GM21367 (cell line): ENCODE measurements around the gene REV1.
"Not testable (repeated sequence)": the region's sequence is repeated elsewhere in the genome, so short reads cannot be mapped to it uniquely, and the experiment has no call there.

Experiments used
- ATAC-seq: cut with Tn5 transposase; IDR thresholded peaks from one replicate; pipeline ENCODE4 v1.9.1; 2021; ENCODE audit not compliant: unreplicated experiment

REV1 gene

DNA sequence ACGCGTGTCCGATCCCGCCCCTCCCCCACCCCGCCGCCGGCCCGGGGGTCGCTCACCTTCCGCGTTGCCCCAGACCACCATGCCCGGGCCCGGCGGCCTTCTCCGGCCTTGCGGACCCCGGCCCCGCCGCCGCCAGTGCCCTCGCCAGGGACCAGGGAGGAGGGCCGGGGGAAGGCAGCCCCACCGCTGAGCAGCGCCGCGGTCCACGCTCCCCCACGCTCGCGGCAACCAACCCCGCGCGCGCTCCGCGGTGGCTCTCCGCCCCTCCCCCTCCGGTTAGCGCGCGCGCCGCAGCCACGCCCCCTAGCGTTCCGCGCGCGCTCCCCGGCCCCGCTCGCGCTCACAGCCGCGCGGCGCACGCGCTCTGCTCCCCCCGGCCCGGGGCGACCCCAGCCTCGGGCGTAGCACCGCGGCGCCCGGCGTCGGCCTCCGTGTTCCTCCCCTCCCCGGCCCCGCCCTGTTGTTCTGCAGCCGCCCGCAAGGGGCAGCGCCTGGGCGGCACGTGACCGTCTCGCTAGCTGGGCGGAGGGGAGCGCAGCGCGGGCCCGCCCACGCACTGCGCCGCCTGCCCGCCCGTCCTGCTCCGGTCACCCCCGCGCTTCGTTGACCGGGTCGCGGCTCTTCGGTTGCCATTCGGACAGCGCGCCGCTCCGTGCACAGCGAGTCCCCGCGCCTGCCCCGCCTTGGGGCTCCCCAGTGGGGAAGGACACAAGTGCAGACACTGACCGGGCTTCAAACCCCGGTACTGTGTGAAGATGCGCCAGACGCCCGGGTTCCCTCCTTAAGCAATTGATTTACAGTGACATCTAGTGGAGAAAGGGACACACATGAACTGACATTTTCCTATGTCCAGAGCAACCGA lies at the start of gene REV1:
Gene REV1, minus strand, starts transcription at position 257 of the 862 bp plus-strand sequence. CDS start 25,042 bp downstream, outside the sequence.
- peak; percentile 74 for ATAC-seq

DNA sequence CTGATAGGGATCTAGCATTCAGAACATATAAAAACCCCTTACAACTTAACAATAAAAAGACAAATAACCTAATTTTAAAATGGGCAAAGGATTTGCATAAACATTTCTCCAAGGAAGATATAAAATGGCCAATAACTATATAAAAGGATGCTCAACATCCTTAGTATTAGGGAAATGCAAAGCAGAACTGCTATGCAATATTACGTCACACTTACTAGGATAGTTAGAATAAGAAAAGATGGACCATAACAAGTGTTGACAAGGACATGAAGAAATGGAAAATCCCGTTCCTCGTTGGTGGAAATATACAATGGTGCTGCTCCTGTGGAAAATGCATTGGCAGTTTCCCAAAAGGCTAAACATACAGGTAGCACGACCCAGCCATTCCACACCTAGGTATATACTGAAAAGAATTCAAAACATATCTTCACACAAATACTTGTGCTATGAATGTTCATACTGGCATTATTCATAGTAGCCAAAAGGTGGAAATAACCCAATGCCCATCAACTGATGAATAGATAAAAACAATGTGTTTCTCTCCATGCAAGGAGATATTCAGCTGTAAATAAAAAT lies 48.2 kb upstream of the REV1 start:
- ATAC-seq: no peak

DNA sequence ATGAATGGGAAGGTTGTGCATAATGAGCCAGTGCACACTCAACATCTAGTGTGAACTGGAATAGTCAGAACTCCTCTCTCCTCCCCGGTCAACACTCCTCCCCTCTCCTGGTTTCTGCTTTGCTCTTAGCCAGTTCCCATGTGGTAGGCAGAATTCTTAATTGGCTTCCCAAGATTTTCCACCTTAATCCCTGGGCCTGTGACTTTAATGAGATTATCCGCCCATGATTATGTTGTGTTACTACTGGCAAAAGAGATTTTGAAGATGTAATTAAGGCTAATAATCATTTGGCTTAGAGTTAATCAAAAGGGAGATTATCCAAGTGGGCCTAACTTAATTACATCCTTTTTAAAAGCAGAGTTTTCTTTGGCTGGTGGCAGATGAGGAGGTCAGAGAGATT lies 34.2 kb upstream of the REV1 start:
- ATAC-seq: no peak

DNA sequence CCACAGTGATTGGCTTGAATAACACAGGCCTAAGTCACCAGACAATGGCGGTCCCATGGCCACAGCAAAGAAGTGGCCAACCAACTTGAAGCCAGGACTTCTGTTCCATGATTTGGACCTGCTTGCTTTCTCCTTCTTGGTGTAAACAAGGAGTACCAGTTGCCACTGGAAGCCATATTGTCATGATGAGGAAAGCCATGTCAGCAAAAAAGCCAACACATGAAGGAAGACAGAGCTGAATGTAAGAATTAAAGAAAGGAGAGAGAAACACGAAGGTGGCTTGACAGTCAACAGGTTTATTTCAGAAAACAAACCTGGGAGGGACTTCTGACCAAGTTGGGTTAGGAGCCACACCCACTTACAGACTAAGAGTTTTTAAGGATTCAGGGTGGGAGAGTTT lies 32.3 kb upstream of the REV1 start:
- ATAC-seq: no peak

DNA sequence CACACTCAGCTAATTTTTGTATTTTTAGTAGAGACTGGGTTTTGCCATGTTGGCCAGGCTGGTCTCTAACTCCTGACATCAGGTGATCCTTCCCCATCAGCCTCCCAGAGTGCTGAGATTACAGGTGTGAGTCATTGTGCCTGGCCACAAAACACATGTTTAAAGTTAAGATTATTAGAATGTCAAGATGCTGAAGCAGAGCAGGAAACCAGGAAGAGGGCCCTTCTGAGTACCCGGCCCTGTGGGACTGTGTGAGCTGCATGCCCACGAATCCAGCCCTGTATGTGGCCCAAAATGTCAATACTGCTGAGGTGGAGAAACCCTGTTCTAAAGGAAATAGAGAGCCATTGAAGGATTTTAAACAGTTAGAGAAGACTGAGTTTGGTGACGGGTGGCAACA lies 31.0 kb upstream of the REV1 start:
- no peak for ATAC-seq

DNA sequence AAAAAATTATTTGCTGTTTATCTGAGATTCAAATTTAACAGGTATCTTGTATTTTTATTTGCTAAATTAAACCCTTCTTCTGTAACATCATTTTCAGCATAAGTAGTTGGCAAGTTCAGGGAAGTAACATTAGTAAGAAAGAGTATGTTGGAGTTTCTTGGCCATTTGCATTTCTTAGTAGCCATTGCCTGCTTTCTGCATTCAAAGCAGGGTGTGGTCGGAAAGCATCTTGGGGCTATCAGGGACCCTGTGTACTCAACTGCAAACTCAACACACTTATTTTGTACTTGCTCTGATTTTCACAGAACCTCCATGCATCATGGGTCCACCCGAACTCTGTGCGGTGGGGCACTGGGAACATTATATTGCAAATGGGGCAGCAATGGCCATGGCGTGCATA lies 30.4 kb upstream of the REV1 start:
- ATAC-seq: no peak

DNA sequence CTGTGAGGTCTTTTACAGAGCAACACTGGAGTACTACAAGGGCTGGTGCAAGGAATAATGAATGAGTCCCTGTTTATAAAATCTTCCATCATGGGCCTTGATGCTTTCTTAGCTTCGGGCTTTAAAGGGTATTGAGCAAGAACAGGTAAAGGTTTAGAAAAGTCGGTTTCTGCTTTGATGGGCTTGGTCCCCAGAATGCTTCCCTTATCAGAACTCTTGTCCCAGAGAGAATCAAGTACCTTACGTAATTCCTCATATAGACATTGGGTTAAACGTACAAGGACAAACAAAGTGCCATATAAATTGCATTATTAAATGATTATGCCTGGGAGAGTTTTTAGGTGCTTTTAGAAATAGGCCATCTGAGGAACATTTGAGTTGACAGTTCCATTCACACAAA lies 24.5 kb upstream of the REV1 start:
- ATAC-seq: no peak

DNA sequence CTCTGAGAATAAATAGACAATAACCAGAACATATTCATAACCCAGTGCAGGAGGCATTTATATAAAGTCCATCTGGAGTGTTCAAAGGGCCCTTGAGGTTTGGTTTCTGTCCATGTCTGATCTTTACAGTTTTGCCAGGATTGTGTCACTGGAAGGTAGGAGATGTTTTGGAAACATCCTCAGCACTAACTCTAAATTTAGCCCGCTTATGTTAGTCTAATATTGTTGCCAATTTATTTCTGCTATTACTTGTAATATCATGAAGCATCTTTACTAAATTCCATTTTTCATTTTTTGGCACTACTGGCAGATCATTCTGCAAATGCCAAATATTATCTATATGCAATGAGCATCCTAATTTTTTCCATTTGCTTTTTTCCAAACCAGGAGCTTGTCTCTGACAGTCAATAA lies 22.4 kb upstream of the REV1 start:
- ATAC-seq: no peak

DNA sequence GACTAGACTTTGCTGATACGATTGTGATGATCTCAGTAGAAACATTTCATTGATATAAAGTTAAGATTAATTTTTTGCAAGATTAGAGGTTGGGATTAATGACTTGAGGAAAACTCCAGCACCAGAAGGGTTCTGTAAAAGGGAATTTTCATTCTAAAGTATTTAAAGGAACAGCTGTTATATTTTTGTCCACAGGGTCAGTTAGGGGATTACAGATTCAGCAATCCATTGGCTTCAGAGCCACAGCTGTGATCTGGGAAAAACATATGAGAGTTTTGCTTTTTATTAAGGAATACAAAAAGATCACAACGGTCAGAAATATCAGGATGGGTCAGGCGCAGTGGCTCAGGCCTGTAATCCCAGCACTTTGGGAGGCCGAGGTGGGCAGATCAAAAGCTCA lies 19.6 kb upstream of the REV1 start:
- no peak for ATAC-seq

DNA sequence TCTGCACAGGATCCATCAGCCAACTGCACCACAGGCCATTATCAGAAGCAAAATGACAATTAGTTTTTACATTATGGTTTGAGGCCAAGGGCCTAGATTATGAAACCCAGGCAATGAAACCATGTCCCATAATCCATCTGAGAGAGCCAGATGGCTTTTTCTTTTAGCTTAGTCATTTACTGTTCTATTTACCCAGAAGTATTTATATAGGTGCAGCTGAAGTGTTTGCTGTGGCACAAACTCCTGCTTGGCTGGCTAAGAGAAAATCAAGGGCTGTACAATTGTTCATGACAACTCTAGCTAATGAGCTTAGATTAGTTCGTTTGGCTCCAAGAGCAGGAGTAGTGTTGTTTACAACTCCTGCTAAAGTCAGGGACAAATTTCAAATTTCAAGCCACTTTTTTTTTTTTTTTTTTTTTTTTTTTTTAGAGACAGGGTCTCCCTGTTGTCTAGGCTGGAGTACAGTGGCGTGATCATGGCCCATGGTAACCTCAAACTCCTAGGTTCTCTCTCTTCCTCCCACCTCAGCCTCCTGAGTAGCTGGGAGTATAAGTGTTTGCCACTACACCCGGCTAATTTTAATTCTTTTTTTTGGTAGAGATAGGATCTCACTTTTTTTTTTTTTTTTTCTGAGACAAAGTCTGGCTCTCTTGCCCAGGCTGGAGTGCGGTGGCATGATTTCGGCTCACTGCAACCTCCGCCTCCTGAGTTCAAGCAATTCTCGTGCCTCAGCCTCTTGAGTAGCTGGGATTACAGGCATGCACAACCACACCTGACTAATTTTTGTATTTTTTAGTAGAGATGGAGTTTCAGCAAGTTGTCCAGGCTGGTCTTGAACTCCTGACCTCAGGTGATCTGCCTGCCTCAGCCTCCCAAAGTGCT lies 18.4 kb upstream of the REV1 start:
- ATAC-seq: no peak

DNA sequence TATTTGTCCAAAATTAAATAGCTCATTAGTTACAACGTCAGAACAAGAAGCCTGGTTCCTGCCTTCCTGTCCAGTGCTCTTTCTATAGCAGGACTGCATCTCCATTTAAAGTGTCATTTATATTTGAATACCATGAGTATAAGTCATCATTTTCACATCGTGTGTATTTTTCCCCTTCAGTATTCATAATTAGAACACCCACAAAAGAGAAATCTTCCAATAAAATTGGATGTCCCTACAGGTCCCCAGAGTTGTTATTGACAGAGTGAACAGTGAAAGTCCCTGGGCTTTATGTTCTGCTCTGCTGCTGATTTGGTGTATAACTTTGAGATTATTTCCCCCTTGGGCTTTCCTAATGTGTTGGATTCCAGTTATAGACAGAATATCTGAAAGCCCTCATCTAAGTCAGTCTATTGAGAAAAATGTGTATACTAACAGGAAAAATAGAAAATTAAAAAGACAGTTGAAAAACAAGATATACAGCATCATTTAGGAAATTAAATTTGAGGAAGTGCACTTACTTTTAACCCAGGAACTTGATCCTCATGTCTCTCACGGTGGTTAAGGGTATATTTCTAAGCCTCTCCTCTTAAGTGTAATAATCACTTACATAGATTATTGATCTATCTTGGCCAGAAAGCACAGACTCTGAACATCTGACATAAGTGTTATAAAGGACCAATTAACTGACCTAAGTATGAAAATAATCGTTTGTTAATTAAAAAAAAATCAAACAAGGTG lies 15.2 kb upstream of the REV1 start:
- no peak for ATAC-seq

DNA sequence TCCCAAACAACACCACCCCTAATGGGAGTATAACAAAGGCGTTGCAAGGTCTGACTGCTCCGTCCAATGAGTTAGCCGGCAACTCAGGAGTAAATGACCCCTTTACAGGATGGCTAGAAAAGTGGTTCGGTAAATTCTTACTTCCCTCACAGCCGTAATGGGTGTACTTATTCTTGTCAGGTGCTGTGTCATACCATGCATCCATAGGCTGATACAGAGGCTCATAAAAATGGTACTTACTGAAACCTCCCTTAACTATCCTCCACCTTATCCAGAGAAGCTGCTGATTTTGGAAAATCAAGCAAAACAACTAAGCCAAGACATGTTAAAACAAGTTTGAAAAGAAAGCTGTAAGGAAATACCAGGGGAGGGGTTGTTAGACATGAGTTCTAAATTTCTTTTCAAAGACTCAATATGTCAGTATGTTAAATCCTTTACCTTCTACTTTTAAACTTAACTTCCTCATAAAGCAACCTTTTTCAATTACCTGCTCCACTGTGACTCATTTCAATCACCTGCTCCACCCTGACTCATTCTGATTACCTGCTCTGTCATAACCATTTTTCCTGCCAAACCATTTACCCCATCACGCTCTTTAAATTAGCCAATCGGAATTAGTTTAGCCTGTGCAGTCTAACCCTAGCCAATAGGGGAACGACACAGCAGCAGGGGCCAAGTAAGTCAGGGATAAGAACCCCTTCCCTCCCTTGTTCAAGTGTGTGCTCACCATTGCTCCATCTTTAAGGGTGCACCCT lies 14.0 kb upstream of the REV1 start:
- not testable (repeated sequence) for ATAC-seq

DNA sequence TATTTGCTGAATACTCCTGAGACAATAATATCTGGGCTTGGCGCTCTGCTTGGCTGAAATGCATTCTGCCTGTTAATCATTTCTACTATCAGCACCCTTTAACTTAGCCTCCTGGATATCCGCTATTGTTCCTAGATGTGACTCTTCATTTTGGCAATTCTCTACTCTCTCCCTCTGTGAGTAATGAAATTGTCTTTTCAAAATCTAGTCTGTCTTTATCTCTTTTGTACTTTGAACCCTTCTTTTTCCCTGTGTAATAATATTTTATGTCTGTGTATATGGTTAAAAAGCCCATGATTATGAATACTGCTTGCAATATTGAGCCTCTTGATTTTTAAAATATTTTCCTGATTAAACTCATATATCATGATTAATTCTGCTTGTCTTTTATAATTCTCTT lies 6.2 kb upstream of the REV1 start:
- no peak for ATAC-seq

DNA sequence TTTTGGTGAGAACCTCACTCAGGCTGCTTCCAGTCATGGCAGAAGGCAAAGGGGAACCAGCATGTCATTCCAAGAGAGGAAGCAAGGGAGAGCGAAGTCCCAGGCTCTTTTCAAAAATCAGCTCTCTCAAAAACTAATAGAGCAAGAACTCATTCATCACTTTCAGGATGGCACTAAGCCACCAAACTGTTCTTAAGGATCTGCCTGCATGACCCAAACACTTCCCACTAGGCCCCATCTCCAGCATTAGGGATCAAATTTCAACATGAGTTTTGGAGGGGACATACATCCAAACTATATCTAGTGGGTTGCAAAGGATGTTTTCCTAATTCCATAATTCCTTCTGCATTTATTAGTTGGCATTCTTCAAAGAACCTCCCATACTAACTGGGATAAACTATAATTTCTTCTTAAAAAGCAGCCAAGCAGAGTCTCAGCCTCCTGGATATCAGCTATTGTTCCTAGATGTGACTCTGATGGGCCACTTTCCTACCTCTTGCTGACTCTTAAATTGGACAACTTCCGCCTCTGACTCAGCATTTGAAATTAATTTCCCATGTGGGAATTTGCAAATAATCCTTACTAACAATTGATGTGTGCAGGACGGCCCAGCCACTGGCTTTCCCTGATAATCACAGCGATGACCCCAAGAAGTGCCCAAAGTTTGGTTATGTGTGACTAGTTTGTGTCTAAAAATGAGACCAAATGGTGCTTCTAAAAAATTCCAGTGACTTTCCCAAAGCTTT lies 5.5 kb upstream of the REV1 start:
- no peak for ATAC-seq

DNA sequence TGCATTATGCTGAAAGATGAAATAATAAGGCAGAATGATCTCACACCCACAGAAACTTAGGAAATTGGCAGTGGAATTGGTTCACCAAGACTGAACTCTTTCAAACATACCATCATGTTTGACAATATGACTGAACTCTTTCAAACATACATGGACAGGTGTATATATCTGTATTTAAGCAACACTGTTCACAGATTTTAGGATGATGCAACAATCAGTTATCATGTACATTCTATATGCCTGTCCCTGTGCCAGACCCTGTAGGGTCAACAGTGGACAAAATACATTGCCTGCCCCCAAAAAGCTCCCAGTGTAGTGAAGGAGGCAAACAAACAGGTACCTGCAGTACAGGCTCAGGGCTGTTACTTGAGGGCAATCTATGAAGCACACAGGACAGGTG lies 2.9 kb upstream of the REV1 start:
- no peak for ATAC-seq

DNA sequence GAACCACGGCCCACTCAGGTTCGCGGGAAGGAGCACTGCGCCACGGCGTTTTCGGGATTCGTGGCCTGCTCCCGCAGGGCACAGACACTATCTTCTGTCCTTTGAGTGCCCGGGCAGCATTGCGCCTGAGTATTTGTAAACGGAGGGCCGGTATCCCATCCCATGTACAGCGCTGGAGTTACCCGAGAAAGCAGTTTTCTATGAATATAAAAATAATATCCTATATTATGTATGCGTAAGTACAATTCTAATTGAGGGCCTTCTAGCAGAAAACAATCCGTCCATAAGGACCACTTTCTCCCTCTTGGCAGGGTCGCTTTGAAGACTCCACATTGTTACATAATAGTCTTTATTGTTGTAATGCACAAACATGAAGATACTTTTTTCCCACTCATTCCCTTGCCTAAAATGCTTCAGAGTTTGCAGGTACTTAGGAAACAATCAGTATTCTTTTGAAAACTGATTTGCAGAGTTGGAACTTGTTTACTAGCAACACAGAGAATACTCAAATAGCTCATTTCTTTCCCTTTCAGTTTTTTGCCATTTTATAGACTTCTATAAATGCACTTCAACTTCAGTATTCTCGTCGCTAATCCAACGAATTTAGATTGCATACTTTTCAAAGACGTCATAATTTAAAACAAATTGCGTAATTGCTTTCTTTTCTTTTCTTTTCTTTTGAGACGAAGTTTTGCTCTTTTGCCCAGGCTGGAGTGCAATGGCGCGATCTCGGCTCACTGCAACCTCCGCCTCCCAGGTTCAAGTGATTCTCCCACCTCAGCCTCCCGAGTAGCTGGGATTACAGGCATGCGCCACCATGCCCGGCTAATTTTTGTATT lies 1.0 kb upstream of the REV1 start:
- ATAC-seq: no peak

DNA sequence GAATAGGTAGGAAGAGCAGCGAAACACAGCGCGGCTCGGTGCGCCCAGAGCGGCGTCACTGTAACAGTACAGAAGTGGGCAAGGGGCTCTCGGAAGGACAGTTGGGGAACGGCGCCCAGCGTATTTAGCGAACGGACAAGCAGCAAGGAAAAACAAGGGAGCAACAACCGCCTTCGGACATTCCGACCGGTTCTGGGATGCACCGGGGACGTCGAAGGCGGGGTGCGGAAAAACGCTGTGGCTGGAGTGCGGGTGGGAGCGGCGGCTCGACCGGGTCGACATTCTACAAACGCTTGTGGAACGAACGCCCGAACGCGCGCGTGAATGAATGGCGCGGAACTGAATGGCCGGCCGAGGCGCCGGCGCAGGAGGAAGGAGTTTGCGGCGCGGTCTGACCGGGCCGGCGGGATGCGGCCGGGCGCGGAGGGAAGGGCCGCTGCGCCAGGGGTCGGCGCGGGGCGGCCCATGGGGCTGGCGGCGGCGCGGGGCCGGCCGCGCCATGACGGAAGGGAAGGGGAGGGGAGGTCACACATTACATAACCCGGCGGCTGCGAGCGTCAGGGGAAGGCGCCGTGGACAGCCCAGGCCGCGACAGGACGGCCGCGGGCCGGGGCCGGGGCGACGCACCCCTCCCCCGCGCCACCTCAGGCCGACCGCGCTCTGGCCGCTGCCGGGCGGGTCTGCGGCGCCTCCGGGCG lies 605 bp downstream of the REV1 start:
- ATAC-seq: peak; percentile 24

DNA sequence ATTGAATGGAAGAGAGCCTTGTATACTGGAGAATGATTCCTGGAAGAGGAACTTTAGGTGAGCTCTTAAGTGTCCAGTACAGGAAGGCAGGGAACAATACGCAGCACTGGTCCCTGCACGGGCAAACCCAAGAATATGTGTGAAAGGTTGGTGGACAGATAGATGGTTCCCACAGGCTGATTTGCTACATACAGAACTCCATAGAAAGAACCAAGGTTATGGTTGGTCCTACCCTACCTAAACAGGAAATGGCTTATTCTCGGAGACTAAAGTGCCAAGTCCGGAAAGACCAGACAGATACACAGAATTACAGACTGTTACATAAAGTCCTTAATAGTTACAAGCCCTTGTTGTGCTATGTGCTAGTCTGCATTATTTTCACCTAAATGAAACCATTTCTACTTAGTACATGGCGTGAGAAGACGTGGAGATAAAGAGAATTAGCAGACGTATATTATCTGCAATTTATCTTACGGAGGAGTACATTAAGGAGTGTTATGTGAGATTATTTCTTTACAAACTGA lies 1.2 kb downstream of the REV1 start:
- ATAC-seq: no peak
